Activated CD8-positive, alpha-beta memory T cell treated with anti-CD3 and anti-CD28 coated beads for 36 hours (primary cell): Measurements from ENCODE around the gene ZNF689. TPM values are rescaled to one million over a fixed set of nuclear protein-coding genes. Genes with fewer than 3 reads are reported as not detected.

Experiments
- CTCF ChIA-PET: fragments of 350-600 bp; sonication (Branson Sonifier 250); formaldehyde crosslinking; loops from one replicate; lab custom pipeline; 2021; ENCODE audit warnings: antibody characterized with exemption; lab: Charles Lee
- POLR2A ChIA-PET: fragments of 350-600 bp; sonication (Branson Sonifier 250); formaldehyde crosslinking; loops from one replicate; lab custom pipeline; 2021; ENCODE audit warnings: antibody characterized with exemption; lab: Charles Lee
- total RNA-seq, 2 experiments: library from RNA; stranded (reverse); gene quantifications; one replicate each; pipeline ENCODE4 v1.2.3, GENCODE V29; 2021

The ZNF689 gene
- total RNA-seq, 2 experiments from 2014 or later: 12.5 to 12.7 TPM

- ChIA-PET CTCF (interaction anchor here (1.1 kb wide), 1 partner anchor 10 kb away, joined by 3 read pairs; the partner anchor contains the start of gene ZNF688), POLR2A (interaction anchor here (0.6 to 1.0 kb wide), 2 partner anchors 9 to 31 kb away, joined by 3 to 4 read pairs; no protein-coding TSS in a partner anchor)
Observed at GRCh38 chr16:30581457-30581856, 28.7 kb downstream of the ZNF689 start.

- CTCF ChIA-PET: no interaction called here
- POLR2A ChIA-PET: interaction anchor here (0.7 kb wide), 1 partner anchor 50 kb away, joined by 5 read pairs; no protein-coding TSS in a partner anchor
Observed at GRCh38 chr16:30574678-30575077, 35.5 kb downstream of the ZNF689 start.

GRCh38 chr16:30571445-30572322 lies 38.5 kb downstream of the ZNF689 start, which contains the start of gene ZNF688:
Gene ZNF688, minus strand, starts transcription at chr16:30571714. Its CDS starts 85 bp downstream, at chr16:30571629.
- CTCF ChIA-PET: interaction anchor here (0.8 to 2.7 kb wide), 14 partner anchors 10 to 194 kb away, joined by 3 to 18 read pairs (median 4); partner anchors contain the start of genes ZNF747, ZNF764 and ZNF785

GRCh38 chr16:30570636-30571444 lies 39.3 kb downstream of the ZNF689 start:
- POLR2A ChIA-PET: interaction anchor here (0.5 to 2.4 kb wide), 5 partner anchors 13 to 141 kb away, joined by 3 to 20 read pairs (median 6); partner anchors contain the start of genes DCTPP1, ZNF689, ZNF747 and ZNF764
- CTCF ChIA-PET: interaction anchor here (0.8 to 2.7 kb wide), 10 partner anchors 10 to 193 kb away, joined by 3 to 18 read pairs (median 4); partner anchors contain the start of genes ZNF747, ZNF764 and ZNF785

More at GRCh38 chr16:30571445-30572322, 38.5 kb downstream of the ZNF689 start, which contains the start of gene ZNF688:
- POLR2A ChIA-PET: interaction anchor here (0.5 to 2.4 kb wide), 11 partner anchors 10 to 169 kb away, joined by 3 to 20 read pairs (median 5); partner anchors contain the start of genes DCTPP1, ZNF689, ZNF747 and ZNF764

GRCh38 chr16:30569746-30570635 lies 40.2 kb downstream of the ZNF689 start:
- ChIA-PET CTCF (interaction anchor here (0.8 to 2.7 kb wide), 3 partner anchors 12 to 34 kb away, joined by 3 to 18 read pairs (median 7); partner anchors contain the start of genes ZNF747 and ZNF764), POLR2A (interaction anchor here (1.6 to 2.4 kb wide), 2 partner anchors 12 to 35 kb away, joined by 9 to 20 read pairs; partner anchors contain the start of genes ZNF747 and ZNF764)

- POLR2A ChIA-PET: interaction anchor here (1.7 kb wide), 1 partner anchor 12 kb away, joined by 16 read pairs; the partner anchor contains the start of gene ZNF764
- CTCF ChIA-PET: interaction anchor here (0.7 to 1.2 kb wide), 3 partner anchors 42 to 196 kb away, joined by 3 read pairs; no protein-coding TSS in a partner anchor
Observed at GRCh38 chr16:30569281-30569680, 40.9 kb downstream of the ZNF689 start.

GRCh38 chr16:30567991-30568638 lies 42.1 kb downstream of the ZNF689 start:
- POLR2A ChIA-PET: interaction anchor here (0.6 to 1.7 kb wide), 3 partner anchors 11 to 107 kb away, joined by 3 to 16 read pairs (median 7); partner anchors contain the start of gene ZNF764
- CTCF ChIA-PET: interaction anchor here (0.6 to 1.7 kb wide), 7 partner anchors 10 to 1717 kb away, joined by 3 to 6 read pairs (median 3); partner anchors contain the start of genes DCTPP1 and ZNF764

GRCh38 chr16:30567160-30567990 lies 42.8 kb downstream of the ZNF689 start:
- ChIA-PET CTCF (interaction anchor here (0.5 to 1.9 kb wide), 9 partner anchors 9 to 231 kb away, joined by 3 to 6 read pairs (median 4); partner anchors contain the start of genes DCTPP1, ZNF747 and ZNF764), POLR2A (interaction anchor here (0.6 to 1.9 kb wide), 6 partner anchors 9 to 107 kb away, joined by 3 to 16 read pairs (median 4); partner anchors contain the start of genes ZNF747 and ZNF764)

GRCh38 chr16:30566531-30566930 lies 43.7 kb downstream of the ZNF689 start:
- CTCF ChIA-PET: interaction anchor here (0.5 to 1.9 kb wide), 6 partner anchors 8 to 91 kb away, joined by 3 to 5 read pairs (median 4); partner anchors contain the start of gene ZNF747

GRCh38 chr16:30565984-30566383 lies 44.2 kb downstream of the ZNF689 start:
- POLR2A ChIA-PET: interaction anchor here (0.5 to 1.9 kb wide), 3 partner anchors 14 to 31 kb away, joined by 3 to 5 read pairs (median 5); partner anchors contain the start of gene ZNF747
- CTCF ChIA-PET: interaction anchor here (1.0 to 1.9 kb wide), 4 partner anchors 7 to 136 kb away, joined by 3 to 5 read pairs (median 4); partner anchors contain the start of genes DCTPP1 and ZNF747

More at GRCh38 chr16:30566531-30566930, 43.7 kb downstream of the ZNF689 start:
- POLR2A ChIA-PET: interaction anchor here (0.6 to 1.9 kb wide), 4 partner anchors 8 to 32 kb away, joined by 3 to 5 read pairs (median 4); partner anchors contain the start of genes ZNF747 and ZNF764

GRCh38 chr16:30565526-30565925 lies 44.7 kb downstream of the ZNF689 start:
- ChIA-PET POLR2A (interaction anchor here (0.5 to 1.9 kb wide), 3 partner anchors 14 to 31 kb away, joined by 3 to 5 read pairs (median 5); partner anchors contain the start of gene ZNF747), CTCF (interaction anchor here (1.2 to 1.7 kb wide), 2 partner anchors 9 to 135 kb away, joined by 3 to 5 read pairs; partner anchors contain the start of gene DCTPP1)

GRCh38 chr16:30562021-30562420 lies 48.2 kb downstream of the ZNF689 start:
- POLR2A ChIA-PET: interaction anchor here (0.6 to 1.6 kb wide), 3 partner anchors 10 to 27 kb away, joined by 3 to 7 read pairs (median 4); partner anchors contain the start of gene ZNF688
- CTCF ChIA-PET: interaction anchor here (0.7 to 2.1 kb wide), 2 partner anchors 27 to 378 kb away, joined by 3 to 7 read pairs; partner anchors contain the start of gene ZNF747

- POLR2A ChIA-PET: interaction anchor here (0.6 to 1.6 kb wide), 3 partner anchors 9 to 26 kb away, joined by 3 to 7 read pairs (median 4); partner anchors contain the start of gene ZNF688
- CTCF ChIA-PET: interaction anchor here (1.5 to 2.1 kb wide), 2 partner anchors 10 to 26 kb away, joined by 3 to 7 read pairs; partner anchors contain the start of genes ZNF688 and ZNF747
Observed at GRCh38 chr16:30561089-30561816, 48.9 kb downstream of the ZNF689 start.

- CTCF ChIA-PET: interaction anchor here (1.5 to 3.2 kb wide), 3 partner anchors 12 to 25 kb away, joined by 3 to 31 read pairs (median 7); partner anchors contain the start of genes ZNF688 and ZNF747
- POLR2A ChIA-PET: no interaction called here
Observed at GRCh38 chr16:30559690-30560089, 50.5 kb downstream of the ZNF689 start.
